NCI-H2107 treated with DMSO at 0.1 percent for 48 hours (cell line): Measurements from ENCODE around the gene CERS1.

Source experiments
- DNase-seq: peaks from one replicate; lab custom pipeline; 2025; ENCODE audit not compliant: unreplicated experiment; lab: John Stamatoyannopoulos, UW

Gene CERS1

DNA sequence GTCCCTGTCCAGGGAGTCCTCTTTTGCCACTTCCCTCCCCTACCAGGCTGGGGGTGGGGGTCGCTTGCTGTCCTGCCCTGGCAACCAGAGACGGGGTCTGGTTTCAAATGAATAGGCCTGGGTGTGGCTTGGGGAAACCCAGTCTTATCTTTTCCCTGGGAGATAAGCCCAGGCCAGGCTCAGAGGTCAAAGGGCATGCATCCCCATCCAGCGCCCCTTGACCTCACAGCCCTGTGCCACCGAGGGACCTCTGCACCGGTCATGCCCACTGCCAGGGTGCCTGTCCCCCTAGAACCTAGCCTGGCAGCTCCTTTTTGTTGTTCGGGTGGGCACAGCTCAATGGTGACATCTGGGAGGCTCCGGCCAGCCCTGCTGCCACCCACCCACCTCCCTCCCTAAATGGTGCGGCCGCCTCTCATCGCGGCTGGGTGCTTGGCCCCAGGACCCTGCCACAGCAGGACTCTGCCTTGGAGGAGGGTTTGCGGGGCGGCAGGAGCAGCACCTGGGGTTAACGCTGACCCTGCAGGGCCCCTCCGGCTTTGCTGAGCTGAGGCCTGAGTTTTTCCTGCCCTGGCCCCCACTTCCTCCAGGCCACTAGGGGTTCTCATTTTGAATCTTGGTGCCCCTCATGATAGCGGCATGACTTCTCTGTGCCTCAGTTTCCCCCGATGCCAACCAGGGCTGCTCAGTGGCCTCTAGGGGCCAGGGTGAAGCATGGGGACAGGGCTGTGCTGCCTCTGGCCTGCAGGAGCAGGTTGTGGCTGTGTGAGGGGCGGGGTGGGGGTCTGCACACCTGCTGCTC, 2.9 kb upstream of the CERS1 start:
- no peak for DNase-seq

DNA sequence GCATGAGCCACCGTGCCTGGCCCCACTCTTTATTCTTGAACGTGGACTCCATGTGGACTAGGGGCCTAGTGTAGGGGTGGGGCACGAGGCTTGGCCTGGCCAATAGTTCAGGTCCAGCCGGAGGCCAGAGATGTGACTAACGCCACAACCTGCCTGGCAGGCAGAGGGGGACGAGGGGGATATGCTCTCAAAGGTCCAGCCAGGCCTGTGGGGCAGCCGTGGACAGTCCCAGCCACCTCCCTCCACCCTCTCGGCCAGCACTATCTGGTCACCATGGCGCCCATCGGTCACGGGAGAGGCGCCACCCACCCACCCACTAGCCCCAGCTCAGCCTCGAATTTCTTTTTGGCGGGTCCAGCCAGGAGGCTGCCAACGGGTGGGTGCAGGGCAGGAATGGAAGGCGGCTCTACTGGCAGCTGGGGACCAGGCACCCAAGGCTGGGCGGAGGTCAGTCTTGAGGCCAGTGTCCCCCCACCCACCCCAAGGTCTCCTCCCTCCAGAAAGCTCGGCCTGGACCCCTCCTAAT, 2.2 kb upstream of the CERS1 start:
- DNase-seq = no peak

DNA sequence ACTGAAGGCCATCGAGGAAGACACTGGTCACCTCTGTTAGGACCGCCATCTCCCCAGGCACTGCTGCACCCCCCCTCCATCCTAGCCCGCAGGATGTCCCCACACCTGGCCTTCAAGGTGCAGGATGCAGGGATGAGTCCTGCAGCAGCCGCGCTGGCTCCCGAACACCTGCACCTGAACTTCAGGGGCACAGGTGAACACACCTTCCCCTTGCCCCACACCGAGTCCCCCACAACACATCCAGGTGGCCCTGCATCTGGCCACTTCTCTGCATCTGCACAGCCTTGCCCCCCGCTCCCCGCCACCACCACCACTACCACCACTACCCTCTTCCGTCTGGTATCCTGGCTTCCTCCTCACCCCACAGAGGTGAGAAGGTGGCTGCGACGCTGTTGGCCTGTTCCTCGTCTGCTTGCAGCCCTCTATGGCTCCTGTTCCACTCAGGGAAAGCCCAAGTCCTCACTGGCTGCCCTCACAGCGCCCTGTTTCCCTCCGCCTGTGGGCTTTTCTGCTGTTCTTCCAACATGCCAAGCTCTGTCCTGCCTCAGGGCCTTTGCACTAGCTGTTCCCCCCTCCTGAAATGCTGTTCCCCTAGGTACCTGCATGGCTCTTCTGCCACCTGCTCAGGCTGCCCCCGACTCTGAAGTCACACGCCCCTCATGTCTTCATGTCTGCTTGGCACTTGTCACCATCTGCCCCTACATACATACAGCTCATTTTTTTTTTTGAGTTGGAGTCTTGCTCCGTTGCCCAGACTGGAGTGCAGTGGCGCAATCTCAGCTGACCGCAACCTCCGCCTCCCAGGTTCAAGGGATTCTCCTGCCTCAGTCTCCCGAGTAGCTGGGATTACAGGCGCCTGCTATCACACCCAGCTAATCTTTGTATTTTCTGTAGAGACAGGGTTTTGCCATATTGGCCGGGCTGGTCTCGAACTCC, 1.4 kb upstream of the CERS1 start:
- DNase-seq = no peak

DNA sequence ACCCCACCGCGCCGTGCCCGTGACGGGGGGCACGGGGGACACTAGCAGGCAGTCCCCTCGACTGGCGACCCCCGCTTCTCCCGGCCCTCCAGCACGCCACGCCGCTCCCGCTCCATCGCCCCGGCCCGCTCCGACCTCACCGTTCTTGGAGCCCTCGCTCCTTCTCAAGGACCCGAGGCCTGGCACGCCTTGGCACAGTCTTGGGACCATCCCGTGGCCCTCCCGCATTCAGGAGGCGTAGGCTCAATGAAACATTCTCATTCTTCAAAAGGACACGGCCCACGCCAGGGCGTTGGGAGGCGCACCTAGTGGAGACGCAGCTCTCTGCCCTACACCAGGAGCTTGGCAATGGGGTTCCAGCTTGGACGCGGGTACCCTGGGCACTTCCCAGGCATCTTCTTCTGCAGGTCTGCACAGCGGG, 473 bp upstream of the CERS1 start:
- no peak for DNase-seq

DNA sequence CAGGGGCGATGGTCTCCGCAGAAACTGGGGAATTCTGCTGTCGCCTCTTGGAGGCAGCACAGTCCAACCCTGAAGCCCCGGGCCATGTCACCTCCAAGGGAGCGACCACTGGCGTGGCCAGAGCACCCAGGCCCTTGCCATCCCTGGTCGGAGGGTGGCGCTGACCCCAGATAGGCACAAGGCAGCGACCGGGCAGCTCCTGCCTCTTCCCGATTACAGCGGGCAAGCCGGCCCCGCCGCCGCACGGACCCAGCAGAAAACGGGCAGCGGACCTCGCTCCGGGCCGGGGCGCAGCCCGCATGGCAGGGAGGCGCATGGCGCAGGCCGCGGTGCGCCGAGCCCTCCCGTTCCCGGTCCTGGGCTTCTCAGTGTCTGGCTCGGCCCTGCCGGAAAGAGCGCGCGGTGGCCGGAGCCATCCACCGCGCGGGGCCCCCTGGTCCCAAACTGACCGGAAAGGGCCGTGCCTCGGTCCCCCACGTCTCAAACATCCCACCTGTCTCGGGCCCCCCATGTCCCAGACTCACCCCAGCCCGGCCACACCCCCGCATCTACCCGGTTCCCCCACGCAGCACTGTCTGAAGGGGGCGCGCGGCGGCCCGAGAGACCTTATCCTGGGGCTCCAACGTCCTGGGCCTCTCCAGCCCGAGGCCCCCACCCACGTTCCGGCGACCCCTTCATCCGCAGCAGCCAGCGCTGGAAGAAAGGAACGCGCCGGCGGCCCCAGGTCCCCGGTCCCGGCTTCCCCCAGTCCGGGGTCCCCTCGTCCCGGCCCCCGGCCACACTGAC, 727 bp downstream of the CERS1 start:
- no peak for DNase-seq

DNA sequence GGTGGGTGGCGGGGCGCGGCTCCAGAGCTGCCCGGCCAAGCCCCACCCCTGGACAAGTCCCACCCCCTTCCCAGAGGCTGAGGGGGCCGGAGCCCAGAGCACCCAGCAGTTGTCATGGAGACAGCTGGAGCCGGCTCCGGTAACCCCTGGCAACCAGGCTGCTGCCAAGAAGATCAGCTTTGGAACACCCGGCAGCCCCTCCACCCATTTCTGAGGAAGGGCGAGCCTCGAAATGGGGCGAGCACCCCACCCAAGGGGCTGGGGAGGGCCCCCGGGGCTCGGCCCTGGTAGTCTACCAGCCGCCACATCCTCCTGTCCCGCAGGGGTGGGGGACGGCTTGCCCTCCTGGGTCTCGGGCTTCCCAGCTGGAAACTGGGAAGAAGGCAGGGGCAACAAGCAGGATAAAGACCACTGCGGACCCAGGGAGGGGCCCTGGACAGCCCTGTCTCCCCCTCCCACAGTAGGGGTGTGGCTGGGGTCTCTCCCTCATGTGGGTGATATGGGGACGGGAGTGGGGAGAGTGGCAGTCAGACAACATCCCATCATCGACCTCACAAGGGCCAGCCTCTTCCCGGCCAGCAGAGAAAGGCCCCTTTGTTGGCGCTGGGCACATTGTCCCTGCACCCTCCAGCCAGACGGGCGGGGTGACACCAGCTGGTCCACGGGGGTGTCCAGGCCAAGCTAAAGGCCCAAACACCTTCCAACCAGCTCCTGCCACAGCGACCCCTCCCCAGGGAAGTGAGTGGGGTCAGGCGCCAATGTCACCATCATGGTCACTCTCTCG, 1.5 kb downstream of the CERS1 start:
- no peak for DNase-seq

DNA sequence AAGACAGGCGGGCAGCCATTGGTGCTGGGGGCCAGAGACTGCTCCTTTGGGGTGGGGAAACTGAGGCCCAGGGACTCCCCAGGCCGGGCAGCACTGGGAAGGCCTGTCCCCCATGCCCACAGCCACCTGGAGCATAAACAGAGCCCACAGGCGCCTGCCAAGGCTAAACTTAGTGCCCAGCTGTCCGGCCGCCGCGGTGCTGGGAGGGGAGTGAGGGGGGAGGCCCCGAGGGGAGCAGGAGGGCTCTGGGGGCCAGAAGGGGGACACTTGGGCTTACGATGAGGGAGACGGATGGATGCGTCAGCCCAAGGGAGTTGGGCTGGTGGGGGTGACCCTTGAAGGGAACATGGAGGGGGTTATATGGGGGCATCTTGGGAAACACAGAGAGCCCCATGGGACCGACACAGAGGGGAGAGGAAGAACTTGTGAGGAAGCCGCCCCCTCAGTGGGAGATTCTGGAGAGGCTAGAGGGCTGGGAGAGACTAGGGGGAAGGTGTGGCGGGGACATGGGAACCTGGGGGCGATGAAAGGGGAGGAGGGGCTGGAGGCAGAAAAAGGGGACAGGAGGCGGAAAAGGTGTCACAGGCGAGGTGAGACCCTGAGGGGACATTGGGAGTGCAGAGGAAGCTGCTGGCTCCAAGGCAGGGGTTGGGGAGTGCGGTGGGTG, 2.2 kb downstream of the CERS1 start:
- no peak for DNase-seq

DNA sequence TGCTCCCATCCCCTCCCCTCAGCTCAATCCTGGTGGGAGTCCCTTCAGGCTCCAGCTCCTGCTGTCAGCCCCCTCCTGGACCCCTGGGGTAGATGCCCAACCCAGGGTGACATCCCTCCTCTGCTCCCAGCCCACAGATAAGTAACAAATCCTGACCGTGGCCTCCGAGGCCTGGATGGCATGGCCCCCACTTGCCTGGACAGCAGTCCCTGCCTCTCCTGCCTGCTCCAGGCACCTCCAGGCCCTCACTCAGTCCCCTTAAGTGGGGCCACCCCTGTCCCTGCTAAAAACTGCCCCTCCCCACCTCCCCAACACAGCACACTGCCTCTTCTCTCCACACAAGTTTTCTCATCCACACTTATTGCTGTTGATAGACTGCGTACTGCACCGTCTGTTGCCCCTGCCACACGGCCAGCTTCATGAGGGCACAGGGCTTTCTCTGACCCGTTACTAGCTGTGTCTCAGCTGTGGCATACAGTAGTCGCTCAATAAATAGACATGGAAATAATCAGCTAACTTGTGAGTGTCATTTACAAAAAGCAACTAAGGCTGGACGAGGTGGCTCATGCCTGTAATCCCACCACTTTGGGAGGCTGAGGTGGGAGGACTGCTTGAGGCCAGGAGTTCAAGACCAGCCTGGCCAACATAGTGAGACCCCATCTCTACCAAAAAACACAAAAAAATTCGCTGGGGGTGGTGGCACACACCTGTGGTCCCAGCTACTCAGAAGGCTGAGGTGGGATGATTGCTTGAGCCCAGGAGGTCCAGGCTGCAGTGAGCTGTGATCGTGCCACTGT, 5.8 kb downstream of the CERS1 start:
- DNase-seq = no peak

DNA sequence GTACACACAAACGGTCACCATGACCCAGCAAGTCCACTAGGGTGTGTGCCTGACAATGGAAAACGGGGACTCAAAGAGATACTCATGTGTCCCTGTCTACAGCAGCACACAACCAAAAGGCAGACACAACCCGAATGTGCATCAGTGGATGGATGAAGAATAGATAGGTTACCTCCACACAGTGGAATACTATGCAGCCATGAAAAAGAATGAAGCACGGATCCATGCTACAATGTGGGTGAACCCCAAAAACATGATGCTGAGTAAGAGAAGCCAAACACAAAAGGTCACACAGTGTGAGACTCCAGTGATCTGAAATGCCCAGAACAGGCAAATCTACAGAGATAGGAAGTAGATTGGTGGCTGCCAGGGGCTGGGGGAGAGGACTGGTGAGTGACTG, 9.0 kb downstream of the CERS1 start:
- no peak for DNase-seq

DNA sequence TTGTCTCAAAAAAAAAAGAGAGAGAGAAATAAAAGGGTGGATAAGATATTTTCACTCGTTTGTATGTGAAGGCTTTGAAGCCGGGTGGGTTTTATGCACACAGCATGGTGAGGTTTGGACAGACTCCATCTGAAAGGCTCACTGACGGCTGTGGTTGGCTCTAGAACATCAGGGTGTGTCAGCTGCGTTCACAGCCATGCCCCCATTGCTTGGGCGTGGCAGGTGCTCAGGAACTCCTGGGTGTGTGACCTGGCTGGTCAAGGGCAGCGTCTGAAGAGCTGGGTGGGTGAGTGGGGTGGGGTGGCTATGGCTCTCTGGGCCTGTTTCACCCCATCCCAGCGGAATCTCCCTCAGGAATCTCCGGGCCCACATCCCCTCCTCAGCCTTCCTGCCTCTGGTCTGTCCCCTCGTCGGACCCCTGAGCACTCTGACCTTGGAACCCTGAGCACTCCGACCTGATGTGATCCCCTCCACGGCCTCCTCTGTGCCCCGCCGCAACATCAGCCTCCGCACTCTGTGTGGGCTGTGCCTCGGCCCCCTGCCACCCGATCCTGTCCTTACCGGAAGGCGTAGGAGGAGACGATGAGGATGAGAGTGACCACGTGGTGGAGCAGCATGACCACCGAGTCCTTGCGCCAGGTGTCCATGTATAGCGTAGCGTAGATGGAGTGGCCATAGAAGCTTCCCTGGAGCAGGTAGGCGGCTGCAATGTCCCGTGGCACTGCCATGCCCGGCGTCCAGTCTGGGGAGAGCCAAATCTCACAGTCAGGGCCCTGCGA, 12.2 kb downstream of the CERS1 start:
- DNase-seq = no peak

DNA sequence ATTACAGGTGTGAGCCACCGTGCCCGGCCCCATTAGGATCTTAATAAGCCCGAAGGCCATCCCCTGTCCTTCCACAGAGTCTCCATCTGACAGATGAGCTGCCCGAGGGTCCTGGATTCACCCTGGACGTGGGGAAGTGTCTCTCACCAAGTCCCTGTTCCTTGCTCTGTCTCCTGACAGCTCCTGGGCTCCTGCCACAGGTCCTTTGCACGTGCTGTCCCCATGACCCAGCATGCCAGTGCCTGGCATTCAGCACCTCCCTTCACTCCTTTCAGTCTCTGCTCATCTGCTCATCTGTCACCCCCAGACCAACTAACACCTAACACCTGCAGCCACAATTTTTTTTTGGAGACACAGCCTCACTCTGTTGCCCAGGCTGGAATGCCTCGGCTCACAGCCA, 14.5 kb downstream of the CERS1 start:
- DNase-seq = no peak

DNA sequence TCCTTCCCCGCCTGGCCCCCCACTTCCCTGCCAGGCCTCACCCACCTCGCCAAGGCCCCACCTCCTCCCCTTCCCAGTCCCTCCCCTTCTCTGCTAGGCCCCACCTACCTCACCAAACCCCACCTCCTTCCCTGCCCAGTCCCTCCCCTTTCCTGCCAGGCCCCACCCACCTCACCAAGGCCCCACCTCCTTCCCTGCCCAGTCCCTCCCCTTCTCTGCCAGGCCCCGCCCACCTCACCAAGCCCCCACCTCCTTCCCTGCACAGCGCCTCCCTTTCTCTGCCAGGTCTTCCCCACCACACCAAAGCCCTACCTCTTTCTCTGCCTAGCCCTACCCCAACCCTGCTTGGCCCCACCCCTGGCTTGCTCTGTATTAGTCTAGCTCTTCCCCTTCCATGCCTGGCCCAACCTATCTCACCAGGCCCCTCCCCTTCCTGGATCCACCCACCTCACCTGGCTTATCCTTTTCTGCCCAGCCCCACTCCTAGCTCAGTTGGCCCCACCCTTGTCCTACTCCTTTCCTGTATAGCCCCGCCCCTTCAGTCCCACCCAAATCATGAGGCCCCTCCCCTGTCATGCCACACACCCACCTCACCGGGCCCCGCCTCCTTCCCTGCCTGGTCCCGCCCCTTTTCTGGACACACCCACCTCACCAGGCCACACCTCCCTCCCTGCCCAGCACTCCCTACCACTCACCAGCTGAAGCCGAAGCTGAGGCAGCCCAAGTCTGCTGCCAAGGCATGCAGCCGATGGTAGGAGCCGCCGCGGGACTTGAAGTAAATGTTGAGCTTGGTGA, 16.2 kb downstream of the CERS1 start:
- no peak for DNase-seq

DNA sequence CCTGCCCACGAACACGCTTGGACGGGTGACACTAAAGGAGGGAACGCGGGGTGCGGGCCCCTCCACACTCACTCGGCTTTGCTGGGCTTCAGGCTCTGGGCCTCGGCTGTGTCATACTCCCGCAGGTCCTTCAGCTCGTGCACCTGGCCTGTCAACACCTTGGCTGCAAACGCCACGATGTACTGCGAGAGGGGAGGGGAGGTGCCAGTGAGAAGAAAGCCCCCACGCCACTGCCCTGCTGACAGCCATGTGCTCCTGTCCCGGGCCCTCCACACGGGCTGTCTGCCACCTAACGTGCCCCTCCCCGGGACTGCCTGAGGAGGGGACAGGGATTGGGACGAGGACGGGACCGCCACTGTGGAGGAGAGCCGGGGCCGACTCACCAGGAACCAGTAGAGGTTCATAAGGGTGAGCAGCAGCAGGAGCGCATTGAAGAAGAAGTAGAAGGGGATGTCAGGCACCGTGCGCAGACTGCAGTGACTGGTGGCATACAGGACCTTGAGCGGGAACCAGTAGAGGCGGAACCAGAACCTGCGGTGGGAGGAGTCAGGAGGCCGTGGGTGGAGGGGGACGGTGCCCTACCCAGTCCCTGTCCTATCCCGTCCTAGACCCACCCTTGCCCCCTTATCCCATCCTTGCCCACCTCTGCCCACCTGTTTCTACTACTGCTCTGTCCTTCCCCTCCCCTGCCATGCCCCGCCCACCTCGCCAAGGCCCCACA, 16.9 kb downstream of the CERS1 start:
- DNase-seq = no peak

DNA sequence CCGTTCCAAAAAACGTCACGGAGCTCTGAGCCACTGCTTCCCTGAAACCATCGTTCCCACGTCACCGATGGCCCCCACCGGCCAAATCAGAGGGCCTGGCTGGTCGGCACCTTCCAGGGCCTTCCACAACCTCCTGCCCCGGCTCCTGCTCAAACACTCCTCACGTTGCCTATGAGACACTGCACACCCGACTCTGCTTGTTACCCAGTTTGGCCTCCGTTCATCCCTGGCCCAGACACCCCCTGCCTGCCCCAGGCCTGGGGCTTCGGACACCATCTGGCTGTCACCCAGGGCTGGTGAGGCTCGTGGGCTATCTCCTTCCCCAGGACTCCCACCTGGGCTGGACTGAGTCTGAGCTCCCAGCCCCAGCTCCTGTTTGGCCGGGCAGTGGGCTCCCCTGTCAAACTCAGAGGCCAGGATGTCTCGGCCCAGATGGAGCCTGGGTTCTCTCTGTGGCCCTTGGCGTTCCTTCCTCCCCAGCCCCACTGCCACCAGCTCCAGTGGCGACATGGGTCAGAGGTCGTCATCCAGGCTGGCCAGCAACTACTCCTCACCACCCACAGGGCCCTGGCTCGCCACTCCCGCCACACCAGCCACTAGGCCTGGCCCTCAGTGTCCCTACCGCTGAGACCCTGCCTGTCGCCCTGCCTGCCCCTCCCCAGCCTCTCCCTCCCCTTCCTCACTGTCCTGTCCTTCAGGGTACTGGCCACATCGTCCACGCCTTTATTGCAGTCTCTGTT, 17.7 kb downstream of the CERS1 start:
- DNase-seq = no peak

DNA sequence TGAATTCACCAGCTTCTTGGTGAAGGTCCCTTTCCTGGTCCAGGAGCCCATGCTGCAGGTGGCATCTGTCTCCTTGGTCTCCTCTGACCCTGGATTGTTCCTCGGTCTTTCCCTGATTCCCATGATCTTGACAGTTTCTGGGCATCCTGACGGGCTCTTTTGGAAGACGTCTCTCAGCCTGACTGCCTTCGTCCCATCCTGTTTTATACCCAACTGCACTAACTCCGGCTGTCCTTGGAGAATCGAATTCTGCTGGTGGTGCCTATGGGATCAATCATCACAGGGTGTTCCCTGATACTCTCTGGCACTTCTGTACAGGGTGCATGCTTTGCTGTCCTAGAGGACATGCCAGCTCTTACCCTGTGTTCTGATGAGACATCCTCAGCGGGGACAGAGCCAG, 19.1 kb downstream of the CERS1 start:
- DNase-seq = no peak

DNA sequence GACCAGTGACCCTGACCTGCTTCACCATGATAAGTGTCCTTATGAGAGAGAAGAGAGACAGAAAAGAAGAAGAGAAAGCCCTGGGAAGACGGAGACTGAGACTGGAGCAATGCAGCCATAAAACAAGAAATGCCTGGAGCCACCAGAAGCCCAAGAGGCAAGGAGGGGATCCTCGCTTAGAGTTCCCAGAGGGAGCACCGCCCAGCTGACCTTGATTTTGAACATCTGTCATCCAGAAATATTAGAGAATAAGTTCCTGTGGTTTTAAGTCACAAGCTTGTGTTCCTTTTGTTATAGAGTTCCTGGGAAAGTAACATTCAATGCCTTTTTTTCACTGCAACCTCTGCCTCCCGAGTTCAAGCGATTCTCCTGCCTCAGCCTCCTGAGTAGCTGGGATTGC, 20.2 kb downstream of the CERS1 start:
- no peak for DNase-seq
